Peyer's patch (tissue), 4 donors: Measurements from ENCODE around the gene NOPCHAP1. TPM values are rescaled to one million over a fixed set of nuclear protein-coding genes. Genes with fewer than 3 reads are reported as not detected.
"Not testable (repeated sequence)": the region's sequence is repeated elsewhere in the genome, so short reads cannot be mapped to it uniquely, and the experiment has no call there.

Experiments used
- DNase-seq, 3 donors: peaks; one replicate each; pipeline ENCODE4 v3.0.0-alpha.2; 2017 to 2019
- H3K27ac ChIP-seq, 4 donors: fragments of 200-600 bp; sonication (generic); one replicate each; pipeline ENCODE4 v1.5.1; 2016 to 2019
- H3K27me3 ChIP-seq, 2 donors: fragments of 200-600 bp; sonication (generic); one replicate each; pipeline ENCODE4 v1.5.1; 2019
- H3K36me3 ChIP-seq, 3 donors: fragments of 200-600 bp; sonication (generic); one replicate each; pipeline ENCODE4 v1.5.1; 2016 to 2019
- H3K4me1 ChIP-seq, 4 donors: fragments of 200-600 bp; sonication (generic); one replicate each; pipeline ENCODE4 v1.5.1; 2016 to 2019
- H3K4me3 ChIP-seq, 4 donors: fragments of 200-600 bp; sonication (generic); 1 replicate in 3 of 4; 2 replicates in 1 of 4; pipeline ENCODE4 v1.5.1; 2016 to 2019; ENCODE audit warnings: mild to moderate bottlenecking in 1 of 4
- H3K9me3 ChIP-seq, 4 donors: fragments of 200-600 bp; sonication (generic); one replicate each; pipeline ENCODE4 v1.5.1; 2016 to 2019; ENCODE audit warnings: mild to moderate bottlenecking in 1 of 4
- POLR2A ChIP-seq, 2 donors: fragments of 450-650 bp; IDR thresholded peaks; one replicate each; pipeline ENCODE4 v1.5.1; 2017; ENCODE audit warnings: antibody characterized with exemption in 2 of 2, mild to moderate bottlenecking in 2 of 2, moderate library complexity in 2 of 2
- total RNA-seq, 4 donors: library from RNA; depleted of rRNA; stranded (reverse); fragments of >200 nt; gene quantifications; one replicate each; pipeline ENCODE4 v1.1.0, GENCODE V29; 2016
- TF ChIP-seq, protein P1 (sequence below), 6 experiments: fragments of 450-650 bp in 4 of 6; fragments of 200-600 bp in 2 of 6; sonication (generic) in 1 of 6; IDR thresholded peaks; one replicate each; pipeline ENCODE4 v1.5.1; 2017 to 2019; ENCODE audit warnings: antibody characterized with exemption in 6 of 6, mild to moderate bottlenecking in 3 of 6, moderate library complexity in 1 of 6

The NOPCHAP1 gene
- total RNA-seq, 4 donors from 2014 or later = 1.2 to 7.1 (median 5.1) TPM

- Histone ChIP-seq H3K27ac (peak overlapping the region in 2 of 4 donors; percentile 26 to 79), H3K4me1 (peaks cover 0 to 5% (median 0%) of the 10 kb centered on the region in 4 donors), H3K9me3 (no peaks in the 10 kb centered on the region), H3K27me3 (no peaks in the 10 kb centered on the region), H3K36me3 (no peaks in the 10 kb centered on the region), H3K4me3 (no peak overlapping the region)
- TF ChIP-seq, protein P1, sequence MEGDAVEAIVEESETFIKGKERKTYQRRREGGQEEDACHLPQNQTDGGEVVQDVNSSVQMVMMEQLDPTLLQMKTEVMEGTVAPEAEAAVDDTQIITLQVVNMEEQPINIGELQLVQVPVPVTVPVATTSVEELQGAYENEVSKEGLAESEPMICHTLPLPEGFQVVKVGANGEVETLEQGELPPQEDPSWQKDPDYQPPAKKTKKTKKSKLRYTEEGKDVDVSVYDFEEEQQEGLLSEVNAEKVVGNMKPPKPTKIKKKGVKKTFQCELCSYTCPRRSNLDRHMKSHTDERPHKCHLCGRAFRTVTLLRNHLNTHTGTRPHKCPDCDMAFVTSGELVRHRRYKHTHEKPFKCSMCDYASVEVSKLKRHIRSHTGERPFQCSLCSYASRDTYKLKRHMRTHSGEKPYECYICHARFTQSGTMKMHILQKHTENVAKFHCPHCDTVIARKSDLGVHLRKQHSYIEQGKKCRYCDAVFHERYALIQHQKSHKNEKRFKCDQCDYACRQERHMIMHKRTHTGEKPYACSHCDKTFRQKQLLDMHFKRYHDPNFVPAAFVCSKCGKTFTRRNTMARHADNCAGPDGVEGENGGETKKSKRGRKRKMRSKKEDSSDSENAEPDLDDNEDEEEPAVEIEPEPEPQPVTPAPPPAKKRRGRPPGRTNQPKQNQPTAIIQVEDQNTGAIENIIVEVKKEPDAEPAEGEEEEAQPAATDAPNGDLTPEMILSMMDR (IDR thresholded peaks at IDR 0.05) = no peak
- no peak for TF ChIP-seq POLR2A (IDR thresholded peaks at IDR 0.05)
- DNase-seq = no peak
These were observed 41.9 kb upstream of the NOPCHAP1 start for GRCh38 chr12:104944252-104944651.

GRCh38 chr12:104948716-104949115, 37.4 kb upstream of the NOPCHAP1 start:
- not testable (repeated sequence) for H3K27me3 ChIP-seq, H3K4me1 ChIP-seq, DNase-seq, H3K4me3 ChIP-seq, H3K9me3 ChIP-seq, H3K36me3 ChIP-seq
- peak overlapping the region in 1 of 4 donors; percentile 36 for H3K27ac ChIP-seq

DNA sequence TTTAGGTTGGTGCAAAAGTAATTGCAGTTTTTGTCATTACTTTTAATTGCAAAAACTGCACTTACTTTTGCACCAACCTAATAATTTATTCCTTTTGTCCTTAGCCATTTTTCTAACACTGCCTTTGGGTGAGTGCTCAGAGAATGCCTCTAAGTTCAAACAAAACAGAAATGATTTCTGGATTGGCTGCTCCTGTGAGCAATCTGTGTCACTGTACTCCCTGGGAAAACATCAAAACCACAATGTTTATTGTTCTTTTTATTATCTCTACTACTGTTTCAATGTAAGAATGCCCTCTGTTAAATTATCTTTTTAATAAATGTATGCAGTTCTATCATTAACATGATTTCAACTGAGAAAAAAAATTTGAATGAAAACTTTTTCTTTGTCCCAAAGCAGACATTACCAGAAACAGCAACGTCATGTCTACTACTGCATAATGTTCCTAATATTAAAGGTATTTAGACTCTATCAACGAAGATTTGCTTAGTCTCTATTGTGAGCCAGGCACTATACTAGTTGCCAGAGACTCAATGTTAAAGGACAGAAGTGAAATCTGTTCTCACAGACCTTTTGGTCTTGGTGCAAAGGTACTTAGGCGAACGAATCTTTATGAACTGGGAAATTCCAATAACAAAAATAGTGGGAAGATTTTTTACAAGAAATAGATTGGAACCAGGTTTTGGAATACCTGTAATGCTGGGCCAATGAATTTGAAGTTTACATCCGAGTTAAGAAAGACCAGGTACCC, 34.2 kb upstream of the NOPCHAP1 start:
- Histone ChIP-seq H3K4me3 (peak overlapping the region in 1 of 4 donors; percentile 31), H3K27ac (peak overlapping the region in 3 of 4 donors; percentile 41 to 88 (median 83)), H3K4me1 (peaks cover 0 to 12% (median 0%) of the 10 kb centered on the region in 4 donors)

GRCh38 chr12:104952816-104953215, 33.3 kb upstream of the NOPCHAP1 start:
- peak overlapping the region in 3 of 4 donors; percentile 41 to 88 (median 83) for H3K27ac ChIP-seq
- H3K9me3 ChIP-seq = no peaks in the 10 kb centered on the region
- H3K36me3 ChIP-seq = no peaks in the 10 kb centered on the region
- no peaks in the 10 kb centered on the region for H3K27me3 ChIP-seq
- peak overlapping the region in 2 of 4 donors; percentile 3 to 31 for H3K4me3 ChIP-seq
- no peak for DNase-seq
- TF ChIP-seq, protein P1 (IDR thresholded peaks at IDR 0.05) = no peak
- no peak for TF ChIP-seq POLR2A (IDR thresholded peaks at IDR 0.05)
- H3K4me1 ChIP-seq = peaks cover 0 to 12% (median 0%) of the 10 kb centered on the region in 4 donors

More for the DNA sequence above, 34.2 kb upstream of the NOPCHAP1 start:
- no peak for DNase-seq
- TF ChIP-seq, protein P1 (IDR thresholded peaks at IDR 0.05) = no peak
- TF ChIP-seq POLR2A (IDR thresholded peaks at IDR 0.05) = no peak
- H3K36me3 ChIP-seq = no peaks in the 10 kb centered on the region
- H3K9me3 ChIP-seq = no peaks in the 10 kb centered on the region
- no peaks in the 10 kb centered on the region for H3K27me3 ChIP-seq

GRCh38 chr12:104953323-104953722, 32.8 kb upstream of the NOPCHAP1 start:
- TF ChIP-seq, protein P1 (IDR thresholded peaks at IDR 0.05) = no peak
- TF ChIP-seq POLR2A (IDR thresholded peaks at IDR 0.05) = peak in 1 of 2 donors; percentile 53
- Histone ChIP-seq H3K4me3 (peak overlapping the region in 1 of 4 donors; percentile 19), H3K36me3 (no peaks in the 10 kb centered on the region), H3K27me3 (no peaks in the 10 kb centered on the region), H3K27ac (peak overlapping the region in 3 of 4 donors; percentile 41 to 88 (median 83)), H3K4me1 (peaks cover 0 to 12% (median 0%) of the 10 kb centered on the region in 4 donors), H3K9me3 (no peaks in the 10 kb centered on the region)
- DNase-seq = peak in 1 of 3 donors; percentile 63

GRCh38 chr12:104955703-104956102, 30.4 kb upstream of the NOPCHAP1 start:
- Histone ChIP-seq H3K36me3 (no peaks in the 10 kb centered on the region), H3K4me3 (no peak overlapping the region), H3K4me1 (peaks cover 0 to 25% (median 5%) of the 10 kb centered on the region in 4 donors), H3K27ac (no peak overlapping the region), H3K27me3 (no peaks in the 10 kb centered on the region), H3K9me3 (no peaks in the 10 kb centered on the region)
- TF ChIP-seq POLR2A (IDR thresholded peaks at IDR 0.05) = no peak
- TF ChIP-seq, protein P1 (IDR thresholded peaks at IDR 0.05) = no peak
- DNase-seq = no peak
